Activated naive CD4-positive, alpha-beta T cell treated with anti-CD3 and anti-CD28 coated beads, Interleukin-2, amount 10 ng/mL, durations not matched to agents 7 days and 5 days (primary cell): Measurements from ENCODE around the gene MED14.

Source experiments
- CTCF ChIA-PET: fragments of 350-600 bp; sonication (Branson Sonifier 250); formaldehyde crosslinking; loops from one replicate; lab custom pipeline; 2021; ENCODE audit warnings: antibody characterized with exemption; lab: Charles Lee
- DNase-seq: peaks from one replicate; pipeline ENCODE4 v3.0.0-alpha.2; 2020
- H3K27ac Mint-ChIP-seq: one replicate; pipeline ENCODE4 v1.8.0; 2021; ENCODE audit warnings: mild to moderate bottlenecking, moderate library complexity, mixed read lengths
- H3K27me3 Mint-ChIP-seq: one replicate; pipeline ENCODE4 v1.8.0; 2021; ENCODE audit warnings: mild to moderate bottlenecking, mixed read lengths
- H3K36me3 Mint-ChIP-seq: one replicate; pipeline ENCODE4 v1.8.0; 2021; ENCODE audit warnings: mixed read lengths
- H3K4me1 Mint-ChIP-seq: one replicate; pipeline ENCODE4 v1.8.0; 2021; ENCODE audit warnings: mixed read lengths
- H3K4me3 Mint-ChIP-seq: one replicate; pipeline ENCODE4 v1.8.0; 2021; ENCODE audit warnings: mild to moderate bottlenecking, moderate library complexity, mixed read lengths
- H3K9me3 Mint-ChIP-seq: one replicate; pipeline ENCODE4 v1.8.0; 2021; ENCODE audit warnings: mixed read lengths

Gene MED14

GRCh38 chrX:40720339-40720738, 15.0 kb downstream of the MED14 start:
- Mint-ChIP-seq H3K27me3 (no peaks in the 10 kb centered on the region), H3K27ac (no peak overlapping the region), H3K36me3 (peaks cover 49% of the 10 kb centered on the region), H3K4me1 (peaks cover 31% of the 10 kb centered on the region), H3K9me3 (no peaks in the 10 kb centered on the region), H3K4me3 (no peak overlapping the region)
- DNase-seq = no peak
- CTCF ChIA-PET = no interaction called here

- Mint-ChIP-seq H3K4me3 (no peak overlapping the region), H3K36me3 (peaks cover 47% of the 10 kb centered on the region), H3K27ac (no peak overlapping the region), H3K9me3 (no peaks in the 10 kb centered on the region), H3K27me3 (no peaks in the 10 kb centered on the region), H3K4me1 (peaks cover 28% of the 10 kb centered on the region)
- no peak for DNase-seq
- CTCF ChIA-PET = no interaction called here
Observed at GRCh38 chrX:40719731-40720130, 15.6 kb downstream of the MED14 start.

- no peak for DNase-seq
- H3K4me1 Mint-ChIP-seq = peaks cover 27% of the 10 kb centered on the region
- H3K9me3 Mint-ChIP-seq = no peaks in the 10 kb centered on the region
- CTCF ChIA-PET = no interaction called here
- no peaks in the 10 kb centered on the region for H3K27me3 Mint-ChIP-seq
- peaks cover 46% of the 10 kb centered on the region for H3K36me3 Mint-ChIP-seq
- no peak overlapping the region for H3K27ac Mint-ChIP-seq
- H3K4me3 Mint-ChIP-seq = no peak overlapping the region
Observed at GRCh38 chrX:40719218-40719617, 16.1 kb downstream of the MED14 start.

- H3K27ac Mint-ChIP-seq = no peak overlapping the region
- no peak overlapping the region for H3K4me3 Mint-ChIP-seq
- CTCF ChIA-PET = interaction anchor here (0.5 kb wide), 1 partner anchor 254 kb away, joined by 3 read pairs; no protein-coding TSS in a partner anchor
- DNase-seq = no peak
- H3K36me3 Mint-ChIP-seq = peaks cover 17% of the 10 kb centered on the region
- no peaks in the 10 kb centered on the region for H3K27me3 Mint-ChIP-seq
- no peaks in the 10 kb centered on the region for H3K4me1 Mint-ChIP-seq
- H3K9me3 Mint-ChIP-seq = no peaks in the 10 kb centered on the region
Observed at GRCh38 chrX:40709395-40709794, 25.9 kb downstream of the MED14 start.

GRCh38 chrX:40705658-40706312, 29.6 kb downstream of the MED14 start:
- Mint-ChIP-seq H3K27me3 (no peaks in the 10 kb centered on the region), H3K9me3 (no peaks in the 10 kb centered on the region), H3K27ac (no peak overlapping the region), H3K36me3 (peaks cover 24% of the 10 kb centered on the region), H3K4me1 (no peaks in the 10 kb centered on the region), H3K4me3 (no peak overlapping the region)
- no peak for DNase-seq
- CTCF ChIA-PET = no interaction called here

GRCh38 chrX:40700640-40701342, 34.6 kb downstream of the MED14 start:
- H3K27me3 Mint-ChIP-seq = no peaks in the 10 kb centered on the region
- no peak for DNase-seq
- H3K36me3 Mint-ChIP-seq = peaks cover 25% of the 10 kb centered on the region
- H3K9me3 Mint-ChIP-seq = no peaks in the 10 kb centered on the region
- H3K4me1 Mint-ChIP-seq = no peaks in the 10 kb centered on the region
- CTCF ChIA-PET = interaction anchor here (1.5 kb wide), 1 partner anchor 93 kb away, joined by 4 read pairs; no protein-coding TSS in a partner anchor
- no peak overlapping the region for H3K4me3 Mint-ChIP-seq
- no peak overlapping the region for H3K27ac Mint-ChIP-seq

GRCh38 chrX:40698851-40699250, 36.5 kb downstream of the MED14 start:
- no peaks in the 10 kb centered on the region for H3K27me3 Mint-ChIP-seq
- no peaks in the 10 kb centered on the region for H3K4me1 Mint-ChIP-seq
- peaks cover 26% of the 10 kb centered on the region for H3K36me3 Mint-ChIP-seq
- CTCF ChIA-PET = no interaction called here
- H3K9me3 Mint-ChIP-seq = no peaks in the 10 kb centered on the region
- no peak overlapping the region for H3K27ac Mint-ChIP-seq
- DNase-seq = no peak
- no peak overlapping the region for H3K4me3 Mint-ChIP-seq

GRCh38 chrX:40694802-40695201, 40.5 kb downstream of the MED14 start:
- CTCF ChIA-PET = no interaction called here
- Mint-ChIP-seq H3K9me3 (no peaks in the 10 kb centered on the region), H3K27ac (no peak overlapping the region), H3K27me3 (no peaks in the 10 kb centered on the region), H3K4me1 (no peaks in the 10 kb centered on the region), H3K36me3 (peaks cover 28% of the 10 kb centered on the region), H3K4me3 (no peak overlapping the region)
- DNase-seq = no peak

- Mint-ChIP-seq H3K4me1 (peaks cover 8% of the 10 kb centered on the region), H3K36me3 (peaks cover 39% of the 10 kb centered on the region), H3K27me3 (no peaks in the 10 kb centered on the region), H3K9me3 (no peaks in the 10 kb centered on the region), H3K4me3 (no peak overlapping the region), H3K27ac (no peak overlapping the region)
- CTCF ChIA-PET = no interaction called here
- no peak for DNase-seq
Observed at GRCh38 chrX:40688929-40689328, 46.4 kb downstream of the MED14 start.

- CTCF ChIA-PET = no interaction called here
- peaks cover 34% of the 10 kb centered on the region for H3K36me3 Mint-ChIP-seq
Observed at GRCh38 chrX:40687169-40687568, 48.2 kb downstream of the MED14 start.

GRCh38 chrX:40685362-40685918, 49.9 kb downstream of the MED14 start:
- CTCF ChIA-PET = no interaction called here
- Mint-ChIP-seq H3K36me3 (peaks cover 30% of the 10 kb centered on the region), H3K27ac (no peak overlapping the region)

More at GRCh38 chrX:40687169-40687568, 48.2 kb downstream of the MED14 start:
- no peak overlapping the region for H3K27ac Mint-ChIP-seq
- H3K4me3 Mint-ChIP-seq = no peak overlapping the region
- no peaks in the 10 kb centered on the region for H3K27me3 Mint-ChIP-seq
- no peak for DNase-seq
- H3K9me3 Mint-ChIP-seq = no peaks in the 10 kb centered on the region
- peaks cover 8% of the 10 kb centered on the region for H3K4me1 Mint-ChIP-seq

GRCh38 chrX:40684092-40684491, 51.2 kb downstream of the MED14 start:
- CTCF ChIA-PET = interaction anchor here (0.7 kb wide), 1 partner anchor 387 kb away, joined by 3 read pairs; no protein-coding TSS in a partner anchor
- no peaks in the 10 kb centered on the region for H3K27me3 Mint-ChIP-seq
- peaks cover 27% of the 10 kb centered on the region for H3K36me3 Mint-ChIP-seq
- DNase-seq = no peak
- H3K27ac Mint-ChIP-seq = no peak overlapping the region
- H3K4me3 Mint-ChIP-seq = no peak overlapping the region
- H3K9me3 Mint-ChIP-seq = no peaks in the 10 kb centered on the region
- H3K4me1 Mint-ChIP-seq = peaks cover 8% of the 10 kb centered on the region

More at GRCh38 chrX:40685362-40685918, 49.9 kb downstream of the MED14 start:
- no peaks in the 10 kb centered on the region for H3K27me3 Mint-ChIP-seq
- no peak for DNase-seq
- no peaks in the 10 kb centered on the region for H3K9me3 Mint-ChIP-seq
- H3K4me1 Mint-ChIP-seq = peaks cover 8% of the 10 kb centered on the region
- H3K4me3 Mint-ChIP-seq = no peak overlapping the region

GRCh38 chrX:40683245-40683644, 52.1 kb downstream of the MED14 start:
- Mint-ChIP-seq H3K27me3 (no peaks in the 10 kb centered on the region), H3K9me3 (no peaks in the 10 kb centered on the region), H3K4me3 (no peak overlapping the region), H3K36me3 (peaks cover 26% of the 10 kb centered on the region), H3K27ac (no peak overlapping the region), H3K4me1 (peaks cover 8% of the 10 kb centered on the region)
- DNase-seq = no peak
- CTCF ChIA-PET = no interaction called here

- H3K36me3 Mint-ChIP-seq = peaks cover 37% of the 10 kb centered on the region
- H3K27me3 Mint-ChIP-seq = no peaks in the 10 kb centered on the region
- H3K4me1 Mint-ChIP-seq = no peaks in the 10 kb centered on the region
- CTCF ChIA-PET = no interaction called here
- no peak overlapping the region for H3K4me3 Mint-ChIP-seq
- no peaks in the 10 kb centered on the region for H3K9me3 Mint-ChIP-seq
- no peak overlapping the region for H3K27ac Mint-ChIP-seq
- no peak for DNase-seq
Observed at GRCh38 chrX:40671126-40671525, 64.2 kb downstream of the MED14 start.
